Measurements from ENCODE around the gene CCBE1.

CCBE1 gene

DNA sequence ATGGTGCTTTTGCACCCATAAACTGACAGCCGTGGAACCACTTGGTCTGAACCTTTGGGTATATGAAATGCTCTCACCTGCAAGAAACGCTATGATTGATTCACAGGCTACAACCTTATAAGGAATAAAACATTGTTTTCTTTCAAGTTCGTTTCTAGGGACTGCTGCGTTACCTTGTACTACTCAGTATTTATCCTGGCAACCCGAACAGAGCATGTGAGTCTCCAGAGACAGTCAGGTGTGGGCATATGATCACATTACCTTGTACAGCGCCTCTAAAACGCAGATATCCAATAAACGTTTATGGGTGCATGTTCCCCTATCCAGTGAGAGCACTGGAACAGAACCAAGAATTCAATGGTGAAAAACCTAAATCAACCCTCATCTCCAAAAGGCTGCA lies 1.7 kb downstream of the CCBE1 start:
- no peak overlapping the region for H3K27ac ChIP-seq
- no peak for TF ChIP-seq ZFX (IDR thresholded peaks at IDR 0.05; ENCODE audit: borderline replicate concordance)
- TF ChIP-seq, protein P1, sequence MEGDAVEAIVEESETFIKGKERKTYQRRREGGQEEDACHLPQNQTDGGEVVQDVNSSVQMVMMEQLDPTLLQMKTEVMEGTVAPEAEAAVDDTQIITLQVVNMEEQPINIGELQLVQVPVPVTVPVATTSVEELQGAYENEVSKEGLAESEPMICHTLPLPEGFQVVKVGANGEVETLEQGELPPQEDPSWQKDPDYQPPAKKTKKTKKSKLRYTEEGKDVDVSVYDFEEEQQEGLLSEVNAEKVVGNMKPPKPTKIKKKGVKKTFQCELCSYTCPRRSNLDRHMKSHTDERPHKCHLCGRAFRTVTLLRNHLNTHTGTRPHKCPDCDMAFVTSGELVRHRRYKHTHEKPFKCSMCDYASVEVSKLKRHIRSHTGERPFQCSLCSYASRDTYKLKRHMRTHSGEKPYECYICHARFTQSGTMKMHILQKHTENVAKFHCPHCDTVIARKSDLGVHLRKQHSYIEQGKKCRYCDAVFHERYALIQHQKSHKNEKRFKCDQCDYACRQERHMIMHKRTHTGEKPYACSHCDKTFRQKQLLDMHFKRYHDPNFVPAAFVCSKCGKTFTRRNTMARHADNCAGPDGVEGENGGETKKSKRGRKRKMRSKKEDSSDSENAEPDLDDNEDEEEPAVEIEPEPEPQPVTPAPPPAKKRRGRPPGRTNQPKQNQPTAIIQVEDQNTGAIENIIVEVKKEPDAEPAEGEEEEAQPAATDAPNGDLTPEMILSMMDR (IDR thresholded peaks at IDR 0.05): no peak

DNA sequence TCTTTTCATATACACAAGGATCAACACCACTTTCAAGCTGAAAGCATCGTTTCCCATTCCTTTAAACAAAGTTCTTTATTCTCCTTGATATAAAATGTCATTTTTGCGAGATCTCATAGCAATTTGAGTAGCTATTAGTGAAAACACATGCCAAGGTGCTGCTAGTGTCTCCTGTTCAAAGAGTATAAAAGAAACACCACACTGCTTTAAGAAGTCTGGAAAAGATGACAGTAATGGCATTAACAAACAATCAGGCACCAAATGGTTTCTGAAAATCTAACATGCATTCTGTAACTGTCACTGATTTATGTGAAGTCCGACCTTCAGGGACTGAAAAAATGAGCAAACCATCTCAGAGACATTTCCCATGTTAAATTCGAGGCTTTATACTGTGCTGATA lies 2.4 kb downstream of the CCBE1 start:
- TF ChIP-seq ZFX (IDR thresholded peaks at IDR 0.05; ENCODE audit: borderline replicate concordance): no peak
- H3K27ac ChIP-seq: no peak overlapping the region

DNA sequence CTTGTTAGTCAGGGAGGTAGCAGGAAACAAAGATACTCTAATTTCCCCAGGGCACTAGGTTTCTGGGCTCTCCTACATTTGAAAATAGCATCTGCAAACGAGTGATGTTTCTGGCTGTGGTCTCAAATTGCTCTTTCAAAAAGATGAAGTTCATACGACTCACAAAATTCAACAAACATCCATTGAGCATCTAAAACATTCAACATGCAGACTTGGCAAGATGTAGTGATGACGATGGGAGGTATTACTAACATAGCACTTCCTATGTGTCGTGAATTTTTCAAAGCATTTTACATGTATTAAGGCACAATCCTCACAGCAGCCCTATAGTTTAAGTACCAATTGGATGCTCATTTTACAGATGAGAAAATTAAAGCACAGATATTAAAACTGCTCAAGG lies 5.2 kb downstream of the CCBE1 start:
- no peak overlapping the region for H3K27ac ChIP-seq
- TF ChIP-seq, protein P1 (IDR thresholded peaks at IDR 0.05): no peak
- TF ChIP-seq ZFX (IDR thresholded peaks at IDR 0.05; ENCODE audit: borderline replicate concordance): no peak

DNA sequence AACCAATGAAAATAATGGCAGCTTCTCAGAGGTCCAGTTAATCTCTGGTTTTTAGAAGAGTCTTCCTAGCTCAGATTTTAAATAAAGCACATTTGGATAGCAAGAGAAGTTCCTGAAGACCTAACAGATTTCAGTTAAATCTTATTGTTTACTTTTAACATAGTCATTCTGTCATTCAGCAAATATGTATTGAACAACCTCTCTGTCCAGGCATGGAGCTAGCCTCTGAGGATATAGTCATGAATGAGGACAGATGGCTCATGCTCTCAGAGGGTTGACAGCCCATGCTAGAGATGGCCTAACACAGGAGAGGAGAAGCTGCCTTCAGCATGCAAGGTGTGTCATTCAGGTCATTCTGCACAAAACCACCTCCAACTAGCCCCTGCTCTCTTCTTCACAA lies 6.2 kb downstream of the CCBE1 start:
- no peak for TF ChIP-seq ZFX (IDR thresholded peaks at IDR 0.05; ENCODE audit: borderline replicate concordance)
- TF ChIP-seq, protein P1 (IDR thresholded peaks at IDR 0.05): no peak
- no peak overlapping the region for H3K27ac ChIP-seq

DNA sequence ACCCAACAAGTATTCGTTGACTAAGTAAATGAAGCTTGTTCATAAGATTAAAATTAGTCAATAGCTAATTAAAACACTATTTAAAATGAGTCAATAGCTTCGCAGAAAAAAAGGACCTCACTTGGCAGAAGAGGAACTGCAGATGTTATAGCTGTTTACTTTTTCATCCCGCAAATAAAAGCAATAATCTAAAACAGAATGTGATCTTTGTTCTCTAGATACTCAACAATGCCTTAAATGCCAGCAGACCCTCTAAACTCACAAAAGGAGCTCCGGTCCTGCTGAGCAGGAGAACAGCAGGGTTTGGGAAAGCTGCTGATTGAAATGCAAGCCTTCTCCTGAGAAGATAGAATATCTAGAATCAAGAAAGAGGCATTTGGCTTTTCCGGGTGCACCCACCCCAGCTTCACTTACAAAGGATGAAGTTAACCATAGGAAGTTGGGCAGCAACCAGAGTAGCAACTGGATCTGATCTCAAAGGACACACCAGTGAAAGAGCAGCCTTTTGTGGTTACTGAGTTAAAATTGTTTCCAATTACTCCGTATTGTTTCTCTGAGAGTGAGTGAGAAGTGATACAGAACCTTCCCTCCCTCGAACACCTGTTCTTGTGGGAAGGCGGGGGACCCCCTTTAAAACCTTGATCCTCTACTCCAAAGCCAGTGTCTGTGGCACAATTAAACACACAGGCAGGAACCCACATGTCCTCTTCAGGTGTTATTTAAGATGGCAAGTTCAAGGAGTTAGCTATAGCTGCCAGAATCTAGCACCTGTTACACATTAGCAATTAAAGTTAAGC lies 6.8 kb downstream of the CCBE1 start:
- H3K27ac ChIP-seq: no peak overlapping the region

DNA sequence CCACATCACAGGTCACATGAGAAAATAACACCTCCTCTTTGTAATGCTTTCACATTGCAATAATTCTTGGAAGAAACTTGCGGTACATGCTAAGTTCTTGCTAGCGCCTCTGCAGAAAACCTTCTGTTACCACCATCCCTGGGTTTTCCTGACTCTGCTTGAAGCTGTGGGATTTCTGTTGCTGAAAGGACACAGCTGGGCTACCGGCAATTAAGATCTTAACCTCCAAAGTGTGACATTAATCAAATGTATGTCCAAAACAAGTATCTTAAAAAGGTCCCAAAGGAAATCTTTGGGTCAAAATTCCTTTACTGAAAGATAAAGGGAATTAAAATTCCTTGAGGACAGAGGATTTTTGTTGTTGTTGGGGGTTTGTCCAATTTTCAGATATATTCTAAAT lies 7.5 kb downstream of the CCBE1 start:
- no peak overlapping the region for H3K27ac ChIP-seq
- TF ChIP-seq, protein P1 (IDR thresholded peaks at IDR 0.05): no peak
- no peak for TF ChIP-seq ZFX (IDR thresholded peaks at IDR 0.05; ENCODE audit: borderline replicate concordance)

More for the DNA sequence above, 6.8 kb downstream of the CCBE1 start:
- TF ChIP-seq, protein P1 (IDR thresholded peaks at IDR 0.05): no peak
- no peak for TF ChIP-seq ZFX (IDR thresholded peaks at IDR 0.05; ENCODE audit: borderline replicate concordance)

DNA sequence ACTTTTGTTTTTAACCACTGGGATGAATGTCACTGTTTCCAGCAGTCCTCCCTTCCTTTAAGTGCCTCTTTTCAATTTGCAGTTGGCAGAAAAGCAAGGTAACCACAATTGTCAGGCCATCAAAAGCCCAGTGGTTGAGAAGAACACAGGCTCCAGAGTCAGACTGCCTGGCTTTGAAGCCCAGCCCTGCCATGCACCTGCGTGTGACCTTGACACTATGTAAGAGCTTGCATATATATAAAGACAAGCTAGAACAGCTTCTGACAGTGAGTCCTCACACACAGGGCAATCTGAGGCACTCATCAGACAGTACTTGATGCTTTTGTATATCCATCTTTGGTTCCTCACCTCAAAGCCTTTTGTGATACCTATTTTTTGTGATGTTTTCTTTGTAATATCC lies 11.0 kb downstream of the CCBE1 start:
- H3K27ac ChIP-seq: no peak overlapping the region
- no peak for TF ChIP-seq ZFX (IDR thresholded peaks at IDR 0.05; ENCODE audit: borderline replicate concordance)
- TF ChIP-seq, protein P1 (IDR thresholded peaks at IDR 0.05): no peak
